GM12878 (cell line): ENCODE results near the gene EIF4E1B.

Source experiments
- ETV6 ChIP-seq, 2 experiments: fragments of 450-650 bp in 1 of 2; IDR thresholded peaks in 1 of 2; conservative IDR thresholded peaks in 1 of 2; 2 replicates each; pipeline ENCODE4 v1.6.1; 2014; ENCODE audit warnings: antibody characterized with exemption in 1 of 2, borderline replicate concordance in 1 of 2, low read depth in 1 of 2, mild to moderate bottlenecking in 1 of 2, moderate library complexity in 1 of 2
- MYC ChIP-seq: IDR thresholded peaks from 2 replicates; pipeline ENCODE4 v1.6.1; 2011; ENCODE audit warnings: mild to moderate bottlenecking, low read length, moderate library complexity, inconsistent platforms; ENCODE audit not compliant: insufficient read depth, insufficient replicate concordance, insufficient read length, severe bottlenecking
- SP1 ChIP-seq: IDR thresholded peaks from one replicate; pipeline ENCODE4 v1.6.1; 2011; ENCODE audit warnings: low read depth, low read length
- TF ChIP-seq, protein P1 (sequence below), 3 experiments: IDR thresholded peaks in 2 of 3; conservative IDR thresholded peaks in 1 of 3; 2 replicates each; pipeline ENCODE4 v1.5.1; 2011; ENCODE audit warnings: low read depth in 3 of 3, low read length in 3 of 3, mild to moderate bottlenecking in 3 of 3, control low read depth in 2 of 3, moderate library complexity in 2 of 3, inconsistent platforms in 1 of 3, mixed read lengths in 1 of 3; ENCODE audit not compliant: control insufficient read depth in 2 of 3, insufficient read depth in 1 of 3; ENCODE audit errors: extremely low read depth in 1 of 3

DNA sequence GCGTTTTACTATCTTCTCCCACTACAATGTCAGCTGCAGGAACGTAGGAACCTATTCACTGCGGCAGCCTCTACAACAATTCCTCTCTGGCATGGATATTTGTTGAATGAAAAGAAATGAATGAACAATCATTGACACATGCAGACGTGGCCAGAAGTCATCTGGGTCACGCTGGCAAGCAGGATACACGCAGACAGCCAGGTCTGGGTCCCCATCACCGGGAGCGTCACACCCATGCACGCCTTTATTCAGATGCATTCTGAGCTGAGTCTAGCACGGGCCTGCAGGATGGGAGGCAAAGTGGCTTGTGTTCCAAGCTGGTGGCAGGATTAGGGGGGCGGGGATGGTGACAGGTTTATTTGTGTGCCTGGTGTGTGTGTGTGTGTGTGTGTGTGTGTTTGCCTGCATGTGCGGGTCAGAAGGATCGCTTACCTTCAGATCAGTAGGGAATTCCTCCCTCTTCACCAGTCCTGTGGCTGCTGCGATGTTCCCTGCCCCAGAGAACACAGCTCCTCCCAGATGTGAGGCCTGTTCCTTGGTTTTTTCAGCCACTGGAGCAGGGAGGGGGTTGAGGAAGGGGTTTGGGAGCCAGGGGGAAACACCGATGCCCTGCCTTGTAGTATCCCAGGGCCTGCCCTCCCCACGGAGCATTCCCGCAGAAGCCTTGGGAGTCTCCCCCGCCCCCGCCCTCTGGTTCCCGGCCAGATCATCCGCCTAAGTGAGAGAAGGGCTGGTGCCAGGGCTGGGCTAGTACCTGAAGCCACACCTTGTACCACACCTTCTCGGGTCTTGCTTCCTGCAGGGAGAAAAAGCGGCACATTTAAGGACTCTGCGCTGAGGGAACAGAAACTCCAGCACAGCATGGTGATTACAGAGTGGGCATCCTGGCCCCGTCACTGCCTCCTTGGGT, 4.3 kb upstream of the EIF4E1B start:
- TF ChIP-seq MYC (no peak), SP1 (no peak), ETV6 (conservative IDR thresholded peaks at IDR 0.05 in 1 of 2, IDR thresholded peaks at IDR 0.05 in 1 of 2; ENCODE audit: borderline replicate concordance in 1 of 2, low read depth in 1 of 2) (no peak)
- TF ChIP-seq, protein P1, sequence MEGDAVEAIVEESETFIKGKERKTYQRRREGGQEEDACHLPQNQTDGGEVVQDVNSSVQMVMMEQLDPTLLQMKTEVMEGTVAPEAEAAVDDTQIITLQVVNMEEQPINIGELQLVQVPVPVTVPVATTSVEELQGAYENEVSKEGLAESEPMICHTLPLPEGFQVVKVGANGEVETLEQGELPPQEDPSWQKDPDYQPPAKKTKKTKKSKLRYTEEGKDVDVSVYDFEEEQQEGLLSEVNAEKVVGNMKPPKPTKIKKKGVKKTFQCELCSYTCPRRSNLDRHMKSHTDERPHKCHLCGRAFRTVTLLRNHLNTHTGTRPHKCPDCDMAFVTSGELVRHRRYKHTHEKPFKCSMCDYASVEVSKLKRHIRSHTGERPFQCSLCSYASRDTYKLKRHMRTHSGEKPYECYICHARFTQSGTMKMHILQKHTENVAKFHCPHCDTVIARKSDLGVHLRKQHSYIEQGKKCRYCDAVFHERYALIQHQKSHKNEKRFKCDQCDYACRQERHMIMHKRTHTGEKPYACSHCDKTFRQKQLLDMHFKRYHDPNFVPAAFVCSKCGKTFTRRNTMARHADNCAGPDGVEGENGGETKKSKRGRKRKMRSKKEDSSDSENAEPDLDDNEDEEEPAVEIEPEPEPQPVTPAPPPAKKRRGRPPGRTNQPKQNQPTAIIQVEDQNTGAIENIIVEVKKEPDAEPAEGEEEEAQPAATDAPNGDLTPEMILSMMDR (IDR thresholded peaks at IDR 0.05 in 2 of 3, conservative IDR thresholded peaks at IDR 0.05 in 1 of 3; ENCODE audit: control insufficient read depth in 2 of 3, extremely low read depth in 1 of 3, insufficient read depth in 1 of 3, low read depth in 3 of 3, low read length in 3 of 3) = no peak
